ENCODE data around the gene RTN4RL1.

The RTN4RL1 gene

DNA sequence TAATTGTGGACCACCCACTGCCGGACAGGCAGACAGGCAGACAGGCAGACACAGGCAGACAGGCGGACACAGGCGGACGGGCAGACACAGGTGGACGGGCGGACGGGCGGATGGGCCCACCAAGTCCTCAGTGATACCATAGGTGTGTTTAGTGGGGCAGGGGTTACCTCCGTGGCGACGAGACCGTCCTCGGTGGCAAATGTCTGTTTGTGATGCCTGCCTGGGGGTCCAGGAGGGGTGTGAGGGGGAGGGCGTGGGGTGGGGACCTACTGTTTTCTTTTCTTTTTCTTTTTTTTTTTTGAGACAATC, 76.7 kb downstream of the RTN4RL1 start:
- no peak for DNase-seq (ENCODE audit: low read depth in 2 of 2)

DNA sequence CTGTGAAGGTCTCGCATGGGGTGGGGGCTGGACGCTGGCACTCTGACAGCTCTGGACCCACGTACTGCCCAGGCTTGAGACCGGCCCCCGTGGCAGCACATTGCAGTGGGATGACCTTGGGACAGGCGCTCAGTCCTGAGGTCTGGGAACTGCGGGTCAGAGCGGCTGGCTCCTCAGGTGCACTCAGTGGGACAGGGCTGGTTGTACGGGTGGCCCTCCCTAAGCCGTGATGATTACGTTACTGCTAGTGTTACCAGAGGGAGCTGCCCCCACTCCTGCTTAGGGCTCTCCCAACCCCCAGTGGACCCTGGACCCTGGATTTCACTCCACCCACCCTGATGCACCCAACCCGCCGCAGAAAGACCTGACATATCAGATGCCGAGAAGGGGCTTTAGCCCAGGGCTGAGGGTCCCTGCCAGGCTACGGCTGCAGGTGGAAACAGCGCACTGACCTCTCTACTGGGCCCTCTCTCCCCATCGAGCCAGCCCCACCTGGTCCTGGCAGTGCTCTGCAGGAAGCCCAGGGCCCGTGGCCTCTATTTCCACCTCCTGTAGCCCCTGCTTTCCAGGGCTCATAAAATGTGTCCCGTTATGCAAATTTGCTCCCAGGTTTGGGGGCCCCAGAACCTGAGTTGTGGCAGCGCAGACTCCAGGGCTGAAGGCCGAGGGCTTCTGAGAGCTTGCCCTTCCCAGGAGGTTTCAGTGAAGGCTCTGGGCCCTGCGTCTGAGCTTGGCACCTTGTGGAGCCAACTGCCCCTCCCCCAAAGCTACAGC, 77.2 kb downstream of the RTN4RL1 start:
- no peak for DNase-seq (ENCODE audit: low read depth in 2 of 2)

DNA sequence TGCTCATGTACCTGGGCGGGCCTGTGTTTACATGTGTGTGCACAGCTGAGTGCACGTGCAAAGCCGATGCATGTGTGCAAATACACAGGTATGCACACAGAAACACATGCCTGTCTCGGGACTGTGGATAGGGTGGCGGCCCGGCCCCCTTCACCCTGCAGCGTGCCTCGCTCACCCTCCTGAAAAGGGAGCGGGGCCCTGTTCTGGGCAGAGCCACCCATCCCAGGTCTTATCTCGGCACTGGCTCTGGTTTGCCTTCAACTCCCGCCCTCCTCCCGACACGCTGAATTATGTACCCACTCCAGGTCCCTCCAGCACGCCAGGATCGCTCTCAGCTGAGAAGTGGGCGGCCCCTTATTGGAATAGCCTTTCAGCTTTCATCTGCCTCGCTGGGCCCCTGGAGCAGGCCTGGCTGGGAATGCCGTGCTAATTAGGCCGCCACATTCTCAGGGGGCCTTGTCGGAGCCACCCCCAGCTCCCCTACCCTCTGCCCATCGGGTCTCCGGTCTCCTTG, 77.8 kb downstream of the RTN4RL1 start:
- no peak for DNase-seq (ENCODE audit: low read depth in 2 of 2)

GRCh38 chr17:1946021-1946932, 78.9 kb downstream of the RTN4RL1 start:
- DNase-seq (ENCODE audit: low read depth in 2 of 2) = no peak

DNA sequence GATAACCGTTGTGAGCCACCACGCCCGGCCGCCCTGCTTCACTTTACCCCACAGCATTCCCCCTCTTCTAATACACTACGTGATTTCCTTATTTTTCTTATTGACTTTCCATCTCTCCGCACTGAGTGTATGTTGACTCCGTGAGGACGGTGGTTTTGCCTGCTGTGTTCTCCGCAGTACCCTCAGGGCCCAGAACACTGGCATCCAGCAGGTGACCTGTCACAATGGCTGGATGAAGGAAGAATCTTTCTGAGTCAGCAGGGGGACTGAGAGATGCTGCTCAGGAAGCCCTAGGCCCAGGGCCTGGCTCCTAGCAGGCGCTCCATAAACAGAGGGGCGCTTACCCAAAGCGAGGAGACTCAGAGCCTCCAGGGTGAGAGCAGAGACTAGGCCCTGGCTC, 79.5 kb downstream of the RTN4RL1 start:
- DNase-seq (ENCODE audit: low read depth in 2 of 2) = no peak

DNA sequence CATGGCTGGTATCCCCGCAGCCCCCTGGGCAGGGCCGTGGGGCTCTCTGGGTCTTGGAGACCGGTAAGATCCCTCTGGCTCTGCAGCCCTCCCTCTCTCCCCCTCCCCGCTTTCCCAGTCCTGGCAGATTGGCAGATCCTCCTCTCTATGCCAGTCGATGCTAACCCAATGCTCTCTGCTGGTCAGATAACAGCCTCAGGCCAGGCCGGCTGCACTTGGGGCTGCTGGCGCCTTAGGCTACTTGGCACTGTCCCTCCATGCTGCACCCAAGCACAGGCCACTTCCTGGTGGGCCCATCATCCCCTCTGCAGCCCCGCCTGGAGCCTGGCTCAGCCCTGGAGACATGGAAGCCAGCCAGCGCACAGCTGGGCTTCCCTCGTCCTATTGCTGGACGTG, 81.7 kb downstream of the RTN4RL1 start:
- DNase-seq (ENCODE audit: low read depth in 2 of 2) = no peak

DNA sequence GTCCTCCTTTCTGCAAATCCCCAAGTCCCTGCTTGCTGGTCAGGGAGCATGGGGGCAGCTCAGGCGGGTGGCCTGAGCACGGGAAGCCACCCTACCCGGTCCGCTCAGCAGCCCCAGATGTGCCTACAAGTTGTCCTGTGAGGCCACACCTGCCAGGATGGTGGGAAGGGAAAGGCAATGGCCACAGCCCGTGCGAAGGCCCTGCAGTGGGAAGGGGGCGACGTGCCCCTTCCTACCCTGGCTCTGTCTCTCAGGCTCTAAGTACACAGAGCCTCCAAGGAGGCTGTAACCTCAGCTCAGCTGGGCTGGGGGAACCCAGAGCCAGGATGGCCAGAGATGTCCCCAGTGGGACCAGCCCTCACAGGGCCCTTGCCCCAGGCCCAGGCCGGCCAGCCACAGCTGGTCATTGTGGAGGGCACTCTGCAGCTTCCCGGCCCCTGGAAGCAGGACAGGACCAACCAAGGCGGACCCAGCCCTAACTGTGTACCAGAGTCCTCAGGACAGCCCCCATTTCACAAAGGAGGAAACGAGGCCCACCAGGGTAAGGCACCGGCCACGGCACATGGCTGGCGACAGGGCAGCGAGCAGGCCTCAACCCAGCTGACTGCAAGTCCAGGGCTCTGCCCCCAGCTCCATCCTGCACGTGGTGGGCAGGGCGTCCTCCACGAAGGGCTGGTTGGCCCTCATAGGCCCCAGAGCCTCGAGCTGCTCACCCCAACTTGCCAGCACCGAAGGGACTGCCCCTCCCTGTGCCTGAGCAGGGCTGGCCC, 82.3 kb downstream of the RTN4RL1 start:
- no peak for DNase-seq (ENCODE audit: low read depth in 2 of 2)

- DNase-seq (ENCODE audit: low read depth in 2 of 2) = no peak
Measured at GRCh38 chr17:1942066-1942365, 83.1 kb downstream of the RTN4RL1 start.

DNA sequence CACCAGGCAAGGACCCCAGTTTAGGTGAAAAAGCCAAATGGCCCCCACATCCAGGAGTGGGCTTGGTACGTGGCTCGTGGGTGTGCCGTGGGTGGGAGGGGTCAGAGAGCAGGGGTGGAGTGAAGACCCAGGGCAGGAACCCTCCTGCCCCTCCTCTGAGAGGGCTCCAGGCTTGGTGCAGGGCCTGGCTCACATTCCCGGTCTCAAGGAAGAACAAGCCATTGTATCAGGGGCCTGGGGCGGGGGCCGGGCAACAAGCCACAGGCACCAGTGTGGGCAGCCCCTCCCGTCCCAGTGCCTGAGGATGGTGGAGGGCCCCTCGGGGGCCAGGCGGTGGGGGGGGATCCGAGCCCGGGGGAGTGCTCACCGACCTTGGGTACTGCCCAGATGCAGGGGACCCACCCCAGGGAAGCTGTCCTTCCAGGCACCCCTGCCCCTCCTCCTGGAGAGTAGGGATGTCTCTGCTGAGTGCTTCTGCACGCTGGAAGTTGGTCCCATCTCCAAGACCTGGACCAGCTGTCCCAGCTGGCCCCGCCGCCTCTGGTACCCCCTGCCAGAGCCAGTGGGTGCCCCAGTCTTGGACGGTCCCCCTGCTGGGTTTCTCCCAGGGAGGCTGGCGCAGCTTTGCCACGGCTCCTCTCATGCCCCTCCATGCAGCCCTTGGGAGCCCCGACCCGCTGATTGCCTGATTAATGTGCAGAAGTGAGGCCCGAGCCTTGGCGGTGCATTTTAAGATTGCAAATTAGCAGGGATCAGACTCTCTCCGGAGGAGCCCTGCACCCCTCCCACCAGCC, 83.7 kb downstream of the RTN4RL1 start:
- DNase-seq (ENCODE audit: low read depth in 2 of 2) = no peak

DNA sequence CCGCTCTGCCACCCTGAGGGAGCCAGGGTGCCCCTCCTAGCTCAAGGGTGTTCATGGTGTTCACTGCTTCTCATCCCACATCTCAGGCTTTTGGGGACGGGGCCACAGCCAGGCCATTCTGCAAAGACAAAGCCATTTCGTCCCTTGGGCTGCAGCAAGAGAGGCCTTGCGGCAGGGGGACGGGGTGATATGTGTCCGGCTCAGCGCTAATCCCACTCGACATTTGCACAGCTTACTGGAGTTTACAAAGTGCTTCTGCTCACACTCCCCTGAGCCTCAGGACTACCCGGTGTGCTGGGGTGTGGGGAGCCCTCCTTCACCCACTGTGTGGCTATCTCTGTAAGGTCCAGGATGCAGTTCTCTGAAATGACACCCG, 84.3 kb downstream of the RTN4RL1 start:
- no peak for DNase-seq (ENCODE audit: low read depth in 2 of 2)

DNA sequence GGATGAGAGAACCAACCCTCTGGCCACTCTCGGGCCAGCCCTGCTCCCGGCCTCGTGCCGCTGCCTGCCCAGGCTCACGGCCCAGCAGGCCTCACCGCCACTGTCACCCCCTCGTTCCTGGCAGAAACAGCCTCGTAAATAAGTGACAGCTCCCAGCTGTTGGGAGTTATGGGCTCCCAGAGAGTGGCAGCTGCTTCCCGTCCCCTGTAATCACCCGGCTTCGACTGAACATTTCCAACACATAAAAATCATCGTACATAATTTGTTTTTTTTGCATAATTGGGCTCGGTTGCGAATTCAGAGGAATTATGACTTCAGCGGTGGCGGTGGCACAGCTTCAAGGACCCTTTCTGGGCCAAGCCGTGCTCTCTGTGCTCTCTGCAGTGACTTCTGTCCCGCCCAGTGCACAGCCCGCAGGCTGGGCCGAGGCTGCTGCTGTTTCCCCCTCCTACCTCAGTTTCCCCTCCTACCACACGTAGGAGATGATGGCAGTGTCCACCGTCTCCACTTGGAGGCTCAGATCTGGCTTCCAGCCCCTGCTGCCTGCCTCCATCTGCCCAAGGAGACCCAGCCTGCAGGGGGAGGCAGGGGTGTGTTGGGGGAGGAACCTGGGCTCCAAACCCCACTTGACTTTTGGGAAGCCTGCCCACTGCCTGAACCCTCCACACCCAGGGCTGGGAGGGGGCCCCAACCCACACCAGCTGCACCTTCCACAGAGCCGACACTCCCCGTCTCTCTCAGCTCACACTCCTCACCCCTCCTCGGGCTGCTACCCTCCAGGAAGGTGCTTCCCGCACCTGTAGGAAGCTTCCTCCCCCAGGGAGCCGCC, 84.9 kb downstream of the RTN4RL1 start:
- DNase-seq (ENCODE audit: low read depth in 2 of 2) = no peak

DNA sequence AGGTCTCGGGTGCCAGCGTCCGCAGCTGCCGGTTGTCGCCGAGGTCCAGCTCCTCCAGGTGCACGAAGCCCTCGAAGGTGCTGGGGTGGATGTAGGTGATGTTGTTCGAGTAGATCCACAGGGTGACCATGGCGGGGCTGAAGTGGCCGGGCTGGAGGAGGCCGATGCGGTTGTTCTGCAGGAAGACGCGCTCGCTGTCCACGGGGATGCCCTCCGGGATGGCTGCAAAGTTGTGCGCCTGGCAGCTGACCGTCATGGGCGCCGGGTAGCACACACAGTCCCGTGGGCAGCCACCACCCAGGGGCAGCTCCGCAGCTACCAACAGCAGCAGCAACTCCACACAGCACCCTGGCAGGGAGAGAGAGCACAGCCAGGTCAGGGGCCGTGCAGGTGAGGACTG, 87.7 kb downstream of the RTN4RL1 start:
- DNase-seq (ENCODE audit: low read depth in 2 of 2) = no peak

DNA sequence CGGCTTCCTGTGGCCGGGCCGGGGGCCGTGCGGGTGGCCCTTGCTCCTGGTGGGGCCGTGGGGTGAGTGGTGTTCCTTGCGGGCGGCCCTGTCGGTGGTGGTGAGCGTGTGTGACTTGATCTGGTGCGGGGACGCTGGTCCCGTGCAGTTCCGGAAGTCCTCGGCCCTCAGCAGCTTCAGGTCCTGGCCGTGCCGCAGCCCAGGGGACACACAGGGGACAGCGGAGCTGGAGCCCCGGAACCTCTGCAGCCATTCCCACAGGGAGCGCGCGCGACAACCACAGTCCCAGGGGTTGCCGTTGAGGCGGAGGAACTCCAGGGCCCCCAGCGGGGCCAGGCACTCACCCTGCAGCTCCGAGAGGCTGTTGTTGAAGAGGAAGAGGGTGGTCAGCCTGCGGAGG, 88.4 kb downstream of the RTN4RL1 start:
- no peak for DNase-seq (ENCODE audit: low read depth in 2 of 2)

GRCh38 chr17:1934901-1935300, 90.2 kb downstream of the RTN4RL1 start:
- DNase-seq (ENCODE audit: low read depth in 2 of 2) = no peak

GRCh38 chr17:1933875-1934715, 91.0 kb downstream of the RTN4RL1 start:
- DNase-seq (ENCODE audit: low read depth in 2 of 2) = no peak

DNA sequence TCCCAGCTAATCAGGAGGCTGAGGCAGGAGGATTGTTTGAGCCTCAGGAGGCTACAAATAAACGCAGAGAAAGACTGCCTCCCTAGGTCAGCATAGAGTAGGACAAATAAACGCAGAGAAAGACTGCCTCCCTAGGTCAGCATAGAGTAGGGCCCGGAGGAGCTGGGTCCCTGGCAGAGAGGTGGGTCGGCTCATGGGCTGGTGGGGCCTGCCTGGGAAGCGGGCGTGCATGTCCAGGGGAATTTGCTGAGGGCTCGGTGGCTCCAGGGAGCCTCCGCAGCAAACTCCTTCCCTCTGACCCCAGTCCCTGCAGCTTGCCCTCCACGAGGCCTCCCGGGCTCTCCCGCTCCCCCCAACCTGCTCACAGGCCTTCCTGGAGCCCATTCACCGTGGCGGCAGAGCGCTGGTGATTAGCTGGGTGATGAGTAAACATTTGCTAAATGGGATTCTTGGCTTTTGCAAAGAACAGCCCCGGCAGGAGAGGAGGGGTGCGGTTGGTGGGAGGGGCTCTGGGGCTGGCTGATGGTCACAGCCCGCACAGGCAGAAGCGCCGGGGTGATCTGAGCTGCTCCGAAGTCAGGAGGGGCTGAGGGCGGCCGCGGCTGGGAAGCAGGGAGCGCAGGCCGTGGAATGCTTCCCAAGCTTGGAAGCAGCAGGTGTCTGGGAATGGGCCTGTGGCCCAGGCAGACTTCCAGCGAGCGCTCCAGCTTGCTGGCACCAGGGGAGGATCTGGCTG, 93.1 kb downstream of the RTN4RL1 start:
- DNase-seq (ENCODE audit: low read depth in 2 of 2) = no peak

DNA sequence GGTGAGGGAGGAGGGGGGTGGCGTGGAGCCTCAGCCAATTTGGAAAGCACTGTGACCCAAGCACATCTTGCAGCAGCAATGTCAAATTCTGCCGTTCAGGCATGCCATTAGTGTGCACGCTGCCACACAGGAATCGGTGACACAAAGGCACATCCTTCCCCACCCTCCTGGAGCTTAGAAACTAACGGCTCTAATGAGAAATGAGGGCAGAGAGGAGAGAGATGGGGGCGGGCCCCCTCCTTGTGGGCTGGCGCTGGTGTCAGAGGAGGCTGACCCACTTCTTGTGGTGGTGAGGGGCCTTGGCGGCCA, 94.8 kb downstream of the RTN4RL1 start:
- DNase-seq (ENCODE audit: low read depth in 2 of 2) = no peak

DNA sequence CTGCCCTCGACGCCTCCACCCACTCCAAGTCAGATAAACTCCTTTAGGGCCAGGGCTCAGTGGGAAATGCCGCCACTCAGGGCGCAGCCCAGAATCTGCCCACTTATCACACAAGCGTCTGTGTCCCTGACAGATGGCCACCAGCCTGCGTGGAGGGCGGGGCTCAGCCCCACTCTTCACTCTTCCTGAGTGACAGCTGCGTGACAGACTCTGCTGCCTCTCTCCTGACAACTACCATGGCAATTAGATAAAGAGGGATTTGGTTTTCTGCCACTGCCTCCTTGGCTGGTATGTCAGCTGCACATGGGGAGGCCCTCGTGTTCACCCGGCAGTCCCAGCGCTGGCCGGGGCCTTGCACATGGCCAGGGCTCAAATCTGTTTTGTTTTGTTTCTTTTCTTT, 96.2 kb downstream of the RTN4RL1 start:
- no peak for DNase-seq (ENCODE audit: low read depth in 2 of 2)

GRCh38 chr17:1920948-1921351, 104.2 kb downstream of the RTN4RL1 start:
- no peak for DNase-seq (ENCODE audit: low read depth in 2 of 2)

All from stimulated activated CD4-positive, alpha-beta T cell treated with anti-CD3 and anti-CD28 coated beads, Interleukin-1b, Interleukin-23, amount 100 ng/mL, for 1 hour (primary cell).